Activated CD8-positive, alpha-beta memory T cell treated with anti-CD3 and anti-CD28 coated beads, Interleukin-2, amount 50 U/mL, for 1 hour (primary cell): Measurements from ENCODE around the gene KIF14.
"Not testable (repeated sequence)": the region's sequence is repeated elsewhere in the genome, so short reads cannot be mapped to it uniquely, and the experiment has no call there.

Source experiments
- DNase-seq: peaks from one replicate; pipeline ENCODE4 v3.0.0-alpha.2; 2020; ENCODE audit errors: extremely low read depth

KIF14 gene

GRCh38 chr1:200631375-200631774, 10.8 kb upstream of the KIF14 start:
- no peak for DNase-seq

GRCh38 chr1:200630515-200630899, 10.0 kb upstream of the KIF14 start:
- not testable (repeated sequence) for DNase-seq

- DNase-seq, result no peak
Measured at GRCh38 chr1:200629876-200630514, 9.4 kb upstream of the KIF14 start.

GRCh38 chr1:200628223-200628881, 7.8 kb upstream of the KIF14 start:
- no peak for DNase-seq

GRCh38 chr1:200627575-200628222, 7.1 kb upstream of the KIF14 start:
- DNase-seq, result no peak

GRCh38 chr1:200626853-200627534, 6.4 kb upstream of the KIF14 start:
- no peak for DNase-seq

- no peak for DNase-seq
Measured at GRCh38 chr1:200625381-200625824, 4.9 kb upstream of the KIF14 start.

- no peak for DNase-seq
Measured at GRCh38 chr1:200624679-200625335, 4.3 kb upstream of the KIF14 start.

- no peak for DNase-seq
Measured at GRCh38 chr1:200619894-200620272, 668 bp downstream of the KIF14 start.

- DNase-seq, result no peak
Measured at GRCh38 chr1:200610846-200611245, 9.7 kb downstream of the KIF14 start.

GRCh38 chr1:200602632-200603031, 17.9 kb downstream of the KIF14 start:
- no peak for DNase-seq

- DNase-seq, result no peak
Measured at GRCh38 chr1:200590001-200590400, 30.6 kb downstream of the KIF14 start.

GRCh38 chr1:200588698-200589097, 31.9 kb downstream of the KIF14 start:
- no peak for DNase-seq

- no peak for DNase-seq
Measured at GRCh38 chr1:200564319-200564718, 56.2 kb downstream of the KIF14 start.

- no peak for DNase-seq
Measured at GRCh38 chr1:200561856-200562214, 58.7 kb downstream of the KIF14 start.

- no peak for DNase-seq
Measured at GRCh38 chr1:200558866-200559459, 61.6 kb downstream of the KIF14 start.

- no peak for DNase-seq
Measured at GRCh38 chr1:200556002-200556401, 64.5 kb downstream of the KIF14 start.

GRCh38 chr1:200552737-200553136, 67.8 kb downstream of the KIF14 start:
- DNase-seq, result not testable (repeated sequence)

GRCh38 chr1:200550367-200550766, 70.2 kb downstream of the KIF14 start:
- DNase-seq, result no peak

- no peak for DNase-seq
Measured at GRCh38 chr1:200547386-200547785, 73.2 kb downstream of the KIF14 start.

- no peak for DNase-seq
Measured at GRCh38 chr1:200546577-200546976, 74.0 kb downstream of the KIF14 start.

- DNase-seq, result no peak
Measured at GRCh38 chr1:200542162-200542561, 78.4 kb downstream of the KIF14 start.
